GM18909 (cell line): ENCODE data around the gene SPOCD1.
"Not testable (repeated sequence)": the region's sequence is repeated elsewhere in the genome, so short reads cannot be mapped to it uniquely, and the experiment has no call there.

Experiments
- ATAC-seq: cut with Tn5 transposase; IDR thresholded peaks from one replicate; pipeline ENCODE4 v1.9.1; 2021; ENCODE audit warnings: mild to moderate bottlenecking; ENCODE audit not compliant: unreplicated experiment, poor library complexity

The SPOCD1 gene

GRCh38 chr1:31830511-31830910 lies 14.7 kb upstream of the SPOCD1 start:
- ATAC-seq, result no peak

GRCh38 chr1:31830065-31830464 lies 14.2 kb upstream of the SPOCD1 start:
- no peak for ATAC-seq

GRCh38 chr1:31828926-31829690 lies 13.3 kb upstream of the SPOCD1 start:
- no peak for ATAC-seq

- ATAC-seq, result no peak
Observed at GRCh38 chr1:31828341-31828740, 12.5 kb upstream of the SPOCD1 start.

GRCh38 chr1:31823780-31824179 lies 8.0 kb upstream of the SPOCD1 start:
- ATAC-seq, result no peak

GRCh38 chr1:31822766-31823165 lies 6.9 kb upstream of the SPOCD1 start:
- no peak for ATAC-seq

- ATAC-seq, result not testable (repeated sequence)
Observed at GRCh38 chr1:31820196-31820595, 4.4 kb upstream of the SPOCD1 start.

GRCh38 chr1:31818206-31818605 lies 2.4 kb upstream of the SPOCD1 start:
- no peak for ATAC-seq

- not testable (repeated sequence) for ATAC-seq
Observed at GRCh38 chr1:31816947-31817346, 1.1 kb upstream of the SPOCD1 start.

- ATAC-seq, result not testable (repeated sequence)
Observed at GRCh38 chr1:31816501-31816900, 679 bp upstream of the SPOCD1 start.

GRCh38 chr1:31815307-31815645 lies 546 bp downstream of the SPOCD1 start:
- ATAC-seq, result no peak

GRCh38 chr1:31814631-31815306 lies 1.1 kb downstream of the SPOCD1 start:
- ATAC-seq, result no peak

- no peak for ATAC-seq
Observed at GRCh38 chr1:31814041-31814511, 1.7 kb downstream of the SPOCD1 start.

GRCh38 chr1:31812158-31812829 lies 3.5 kb downstream of the SPOCD1 start:
- ATAC-seq, result no peak

- no peak for ATAC-seq
Observed at GRCh38 chr1:31811605-31812004, 4.2 kb downstream of the SPOCD1 start.

- ATAC-seq, result no peak
Observed at GRCh38 chr1:31809698-31810097, 6.1 kb downstream of the SPOCD1 start.

- ATAC-seq, result no peak
Observed at GRCh38 chr1:31807273-31808048, 8.4 kb downstream of the SPOCD1 start.

GRCh38 chr1:31805318-31805717 lies 10.5 kb downstream of the SPOCD1 start:
- no peak for ATAC-seq

GRCh38 chr1:31804098-31804497 lies 11.7 kb downstream of the SPOCD1 start:
- no peak for ATAC-seq

GRCh38 chr1:31803610-31804009 lies 12.2 kb downstream of the SPOCD1 start:
- no peak for ATAC-seq
